ENCODE results near the gene SMC6. TPM values are rescaled to one million over a fixed set of nuclear protein-coding genes. Genes with fewer than 3 reads are reported as not detected.

The SMC6 gene
- polyA plus RNA-seq, 1 donor (not counting 4 experiments of a cell fraction or from before 2014, with no cell fraction given) = 24.4 TPM

- no peak overlapping the region for H3K4me2 ChIP-seq (ENCODE audit: control insufficient read depth, extremely low read depth, insufficient read depth, low read depth, low read length)
- DNase-seq (ENCODE audit: low read depth, low spot score) = no peak
- H3K27me3 ChIP-seq (ENCODE audit: control insufficient read depth, extremely low read depth, insufficient read depth, low read length) = no peaks in the 10 kb centered on the region
- no peaks in the 10 kb centered on the region for H3K36me3 ChIP-seq (ENCODE audit: control insufficient read depth in 2 of 2, extremely low read depth in 1 of 2, insufficient read depth in 2 of 2, low read length in 2 of 2)
- H3K4me1 ChIP-seq (ENCODE audit: control insufficient read depth, extremely low read depth, insufficient read depth, low read length) = no peaks in the 10 kb centered on the region
- H3K9me1 ChIP-seq (ENCODE audit: control insufficient read depth, extremely low read depth, insufficient read depth, low read length) = no peaks in the 10 kb centered on the region
- H3K27ac ChIP-seq (ENCODE audit: control insufficient read depth, insufficient read depth, low read length) = no peak overlapping the region
- FAIRE-seq = no peak
- H3K9ac ChIP-seq (ENCODE audit: control insufficient read depth, extremely low read depth, insufficient read depth, low read length) = no peak overlapping the region
- no peak overlapping the region for H3K4me3 ChIP-seq (ENCODE audit: control insufficient read depth in 2 of 3, extremely low read depth in 1 of 3, insufficient read depth in 2 of 3, low read depth in 1 of 3, low read length in 3 of 3)
- dilution Hi-C loops (cut with MboI; ENCODE audit: extremely low pct_ligation_motif_present, low sequenced_read_pairs) = no loop called here
- no peaks in the 10 kb centered on the region for H3K9me3 ChIP-seq (ENCODE audit: control insufficient read depth, low read depth, low read length)
- H3K79me2 ChIP-seq (ENCODE audit: control insufficient read depth, insufficient read depth, low read length) = no peaks in the 10 kb centered on the region
- no peaks in the 10 kb centered on the region for H4K20me1 ChIP-seq (ENCODE audit: control insufficient read depth, extremely low read depth, insufficient read depth, low read length)
- TF ChIP-seq EZH2 (IDR thresholded peaks at IDR 0.05; ENCODE audit: low read length) = no peak
- TF ChIP-seq CTCF (optimal IDR thresholded peaks at IDR 0.05 in 1 of 3, IDR thresholded peaks at IDR 0.05 in 1 of 3, conservative IDR thresholded peaks at IDR 0.05 in 1 of 3; ENCODE audit: extremely low read depth in 1 of 3, insufficient read depth in 2 of 3, low read length in 3 of 3) = no peak
- no peak overlapping the region for H2AFZ ChIP-seq (ENCODE audit: control insufficient read depth, low read length)
Measured at GRCh38 chr2:17800693-17801458, 47.3 kb upstream of the SMC6 start.

- no peaks in the 10 kb centered on the region for H3K4me1 ChIP-seq (ENCODE audit: control insufficient read depth, extremely low read depth, insufficient read depth, low read length)
- no peaks in the 10 kb centered on the region for H3K9me1 ChIP-seq (ENCODE audit: control insufficient read depth, extremely low read depth, insufficient read depth, low read length)
- FAIRE-seq (no peak), DNase-seq (ENCODE audit: low read depth, low spot score) (no peak)
- no peak overlapping the region for H3K9ac ChIP-seq (ENCODE audit: control insufficient read depth, extremely low read depth, insufficient read depth, low read length)
- no peaks in the 10 kb centered on the region for H4K20me1 ChIP-seq (ENCODE audit: control insufficient read depth, extremely low read depth, insufficient read depth, low read length)
- no peak overlapping the region for H2AFZ ChIP-seq (ENCODE audit: control insufficient read depth, low read length)
- TF ChIP-seq EZH2 (IDR thresholded peaks at IDR 0.05; ENCODE audit: low read length) = no peak
- TF ChIP-seq CTCF (optimal IDR thresholded peaks at IDR 0.05 in 1 of 3, IDR thresholded peaks at IDR 0.05 in 1 of 3, conservative IDR thresholded peaks at IDR 0.05 in 1 of 3; ENCODE audit: extremely low read depth in 1 of 3, insufficient read depth in 2 of 3, low read length in 3 of 3) = no peak
- H3K27me3 ChIP-seq (ENCODE audit: control insufficient read depth, extremely low read depth, insufficient read depth, low read length) = no peaks in the 10 kb centered on the region
- H3K4me3 ChIP-seq (ENCODE audit: control insufficient read depth in 2 of 3, extremely low read depth in 1 of 3, insufficient read depth in 2 of 3, low read depth in 1 of 3, low read length in 3 of 3) = no peak overlapping the region
- dilution Hi-C loops (cut with MboI; ENCODE audit: extremely low pct_ligation_motif_present, low sequenced_read_pairs) = no loop called here
- no peaks in the 10 kb centered on the region for H3K36me3 ChIP-seq (ENCODE audit: control insufficient read depth in 2 of 2, extremely low read depth in 1 of 2, insufficient read depth in 2 of 2, low read length in 2 of 2)
- H3K79me2 ChIP-seq (ENCODE audit: control insufficient read depth, insufficient read depth, low read length) = no peaks in the 10 kb centered on the region
- H3K27ac ChIP-seq (ENCODE audit: control insufficient read depth, insufficient read depth, low read length) = no peak overlapping the region
- H3K9me3 ChIP-seq (ENCODE audit: control insufficient read depth, low read depth, low read length) = no peaks in the 10 kb centered on the region
- H3K4me2 ChIP-seq (ENCODE audit: control insufficient read depth, extremely low read depth, insufficient read depth, low read depth, low read length) = no peak overlapping the region
Measured at GRCh38 chr2:17800219-17800618, 46.6 kb upstream of the SMC6 start.
